Stimulated activated CD4-positive, alpha-beta T cell treated with anti-CD3 and anti-CD28 coated beads, TNF-alpha, amount 100 ng/mL, for 4 hours (primary cell): ENCODE results near the gene SLC25A14.
A peak's percentile ranks its signal among the peaks of the same experiment; 100 is the strongest.
"Not testable (repeated sequence)": the region's sequence is repeated elsewhere in the genome, so short reads cannot be mapped to it uniquely, and the experiment has no call there.

ENCODE experiments used
- DNase-seq, 3 experiments: peaks; one replicate each; pipeline ENCODE4 v3.0.0-alpha.2; 2020; ENCODE audit warnings: low read depth in 3 of 3

Gene SLC25A14

GRCh38 chrX:130339408-130340222, at the start of gene SLC25A14:
Gene SLC25A14 (plus strand): TSS chrX:130339919. CDS start chrX:130340279, 360 bp downstream.
- DNase-seq = peak; percentile 18 to 44 (median 39)

GRCh38 chrX:130295519-130296296, 44.0 kb upstream of the SLC25A14 start:
- no peak for DNase-seq

GRCh38 chrX:130296297-130296678, 43.4 kb upstream of the SLC25A14 start:
- no peak for DNase-seq

- no peak for DNase-seq
Measured at GRCh38 chrX:130296743-130297142, 43.0 kb upstream of the SLC25A14 start.

GRCh38 chrX:130299279-130300009, 40.3 kb upstream of the SLC25A14 start:
- DNase-seq = no peak

GRCh38 chrX:130300010-130300282, 39.8 kb upstream of the SLC25A14 start:
- DNase-seq = no peak

- DNase-seq = no peak
Measured at GRCh38 chrX:130301405-130301804, 38.3 kb upstream of the SLC25A14 start.

GRCh38 chrX:130301977-130302376, 37.7 kb upstream of the SLC25A14 start:
- no peak for DNase-seq

- no peak for DNase-seq
Measured at GRCh38 chrX:130304587-130305368, 34.9 kb upstream of the SLC25A14 start.

GRCh38 chrX:130319886-130320285, 19.8 kb upstream of the SLC25A14 start:
- not testable (repeated sequence) for DNase-seq

GRCh38 chrX:130321550-130321949, 18.2 kb upstream of the SLC25A14 start:
- DNase-seq = no peak

- DNase-seq = no peak
Measured at GRCh38 chrX:130330146-130330545, 9.6 kb upstream of the SLC25A14 start.

- DNase-seq = no peak
Measured at GRCh38 chrX:130330706-130331105, 9.0 kb upstream of the SLC25A14 start.

- no peak for DNase-seq
Measured at GRCh38 chrX:130336531-130336930, 3.2 kb upstream of the SLC25A14 start.

- DNase-seq = not testable (repeated sequence)
Measured at GRCh38 chrX:130338869-130339268, 850 bp upstream of the SLC25A14 start.

- no peak for DNase-seq
Measured at GRCh38 chrX:130340271-130340670, 552 bp downstream of the SLC25A14 start.

GRCh38 chrX:130343411-130343810, 3.7 kb downstream of the SLC25A14 start:
- DNase-seq = no peak

GRCh38 chrX:130347321-130347720, 7.6 kb downstream of the SLC25A14 start:
- no peak for DNase-seq

GRCh38 chrX:130351567-130351966, 11.8 kb downstream of the SLC25A14 start:
- DNase-seq = no peak

GRCh38 chrX:130352050-130352449, 12.3 kb downstream of the SLC25A14 start:
- not testable (repeated sequence) for DNase-seq

- no peak for DNase-seq
Measured at GRCh38 chrX:130376077-130376476, 36.4 kb downstream of the SLC25A14 start.
